HG03521 (cell line): Measurements from ENCODE around the gene DHRS1.
A peak's percentile ranks its signal among the peaks of the same experiment; 100 is the strongest.

ENCODE experiments used
- ATAC-seq: cut with Tn5 transposase; IDR thresholded peaks from one replicate; pipeline ENCODE4 v1.9.1; 2021; ENCODE audit warnings: mild to moderate bottlenecking, moderate library complexity; ENCODE audit not compliant: unreplicated experiment

The DHRS1 gene

GRCh38 chr14:24299255-24300191 lies at the start of gene DHRS1, which contains the start of gene NOP9:
Gene DHRS1 (minus strand): TSS chr14:24299780. CDS start chr14:24299106, 674 bp downstream.
Gene NOP9 (plus strand): TSS chr14:24299850. CDS start chr14:24299955, 105 bp downstream.
- ATAC-seq, result peak; percentile 77

GRCh38 chr14:24348186-24348585 lies 48.6 kb upstream of the DHRS1 start:
- no peak for ATAC-seq

DNA sequence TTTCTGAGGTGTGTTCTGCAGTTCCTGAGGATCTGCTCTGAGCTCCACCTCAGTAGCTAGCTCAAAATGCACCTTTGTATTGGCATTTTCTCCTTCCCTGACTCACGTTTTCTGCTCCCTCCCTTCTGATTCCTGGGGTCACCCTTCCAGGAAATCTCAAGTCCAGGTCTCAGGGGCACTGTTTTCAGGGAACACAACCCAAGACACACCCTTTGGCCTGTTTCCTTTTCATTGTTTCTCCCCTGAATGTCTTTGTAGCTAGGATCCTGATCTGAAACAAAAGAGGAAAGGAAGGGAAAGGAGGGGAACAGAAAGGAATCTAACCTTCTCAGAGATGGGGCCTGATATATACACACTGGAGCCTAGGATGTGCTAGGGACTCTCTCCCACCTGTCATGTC lies 47.6 kb upstream of the DHRS1 start:
- ATAC-seq, result no peak

GRCh38 chr14:24343795-24344660 lies 44.4 kb upstream of the DHRS1 start:
- ATAC-seq, result no peak

DNA sequence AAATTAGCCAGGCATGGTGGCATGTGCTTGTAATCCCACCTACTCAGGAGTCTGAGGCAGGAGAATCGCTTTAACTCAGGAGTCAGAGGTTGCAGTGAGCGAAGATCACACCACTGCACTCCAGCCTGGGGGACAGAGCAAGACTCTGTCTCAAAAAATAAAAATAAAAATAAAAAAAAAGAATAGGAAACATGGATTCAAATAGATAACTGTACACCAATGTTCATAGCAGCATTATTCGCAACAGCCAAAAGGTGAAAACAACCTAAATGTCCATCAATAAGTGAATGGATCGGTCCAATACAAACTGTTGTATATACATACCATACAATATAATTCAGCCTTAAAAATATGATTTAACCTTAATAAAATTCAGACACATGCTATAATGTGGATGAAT lies 43.3 kb upstream of the DHRS1 start:
- no peak for ATAC-seq

DNA sequence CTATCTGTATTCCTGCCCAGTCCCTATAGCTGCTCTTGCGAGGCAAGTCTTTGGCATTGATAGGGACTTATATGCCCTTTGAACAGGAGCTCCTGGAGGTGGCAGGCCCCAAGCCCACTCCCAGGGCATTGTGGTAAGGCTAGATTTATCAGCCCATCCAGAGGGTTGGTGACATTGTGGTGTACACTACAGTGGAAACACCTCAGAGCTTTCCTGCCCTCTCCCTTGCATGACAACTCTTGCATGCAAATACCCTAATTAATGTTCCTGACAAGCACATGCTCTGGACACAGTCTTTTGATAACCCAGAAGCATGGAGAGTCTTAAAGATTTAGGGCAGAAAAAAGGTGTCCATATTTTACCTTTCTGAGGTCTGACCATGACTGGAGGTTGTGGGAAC lies 41.0 kb upstream of the DHRS1 start:
- ATAC-seq, result no peak

DNA sequence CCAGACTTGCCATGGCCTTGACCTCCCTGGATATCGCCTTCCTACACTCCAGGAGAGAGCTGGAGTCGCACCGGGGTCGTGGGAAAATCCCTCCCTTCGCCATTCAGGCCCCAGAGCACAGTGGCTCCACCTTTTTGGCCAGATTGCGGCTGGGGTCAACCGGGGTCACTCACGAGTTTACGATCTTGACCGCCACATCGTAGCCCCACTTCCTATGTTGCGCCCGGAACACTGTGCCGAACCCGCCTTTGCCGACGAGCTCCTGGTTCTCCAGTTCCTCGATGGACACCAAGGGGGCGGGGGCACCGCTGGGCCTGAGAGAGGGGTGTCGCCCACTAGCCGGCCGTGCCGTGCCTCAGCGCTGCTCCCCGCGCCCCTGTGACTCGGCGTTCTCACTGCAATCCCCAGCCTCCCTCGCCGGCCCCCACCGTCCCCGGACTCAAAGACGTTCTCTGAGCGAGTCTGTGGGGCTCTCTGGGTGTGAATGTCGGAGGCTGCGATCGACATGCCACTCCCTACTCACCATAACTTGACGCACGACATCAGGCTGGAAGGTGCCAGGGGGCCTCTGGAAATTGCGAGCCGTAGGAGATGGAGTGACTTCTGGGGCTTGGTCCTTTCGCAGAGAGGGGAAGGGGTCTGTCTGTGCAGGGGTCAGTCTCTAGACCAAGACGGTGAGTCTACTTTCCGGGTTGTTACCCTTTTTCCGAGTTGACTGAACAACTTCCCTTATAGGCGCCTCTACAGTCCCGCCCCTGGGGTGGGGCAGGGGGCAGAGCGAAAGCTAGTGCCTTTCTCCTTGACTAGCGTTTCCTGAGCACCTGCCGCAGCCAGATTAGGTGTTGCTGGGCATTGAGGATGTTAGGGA lies 39.9 kb upstream of the DHRS1 start, which contains the start of gene RIPK3:
Gene RIPK3, minus strand, starts transcription at position 708 of the 868 bp plus-strand sequence. Its CDS starts 165 bp downstream, at position 543.
- ATAC-seq, result peak; percentile 75

- no peak for ATAC-seq
Measured at GRCh38 chr14:24338843-24339242, 39.3 kb upstream of the DHRS1 start.

GRCh38 chr14:24337824-24338175 lies 38.2 kb upstream of the DHRS1 start:
- ATAC-seq, result no peak

DNA sequence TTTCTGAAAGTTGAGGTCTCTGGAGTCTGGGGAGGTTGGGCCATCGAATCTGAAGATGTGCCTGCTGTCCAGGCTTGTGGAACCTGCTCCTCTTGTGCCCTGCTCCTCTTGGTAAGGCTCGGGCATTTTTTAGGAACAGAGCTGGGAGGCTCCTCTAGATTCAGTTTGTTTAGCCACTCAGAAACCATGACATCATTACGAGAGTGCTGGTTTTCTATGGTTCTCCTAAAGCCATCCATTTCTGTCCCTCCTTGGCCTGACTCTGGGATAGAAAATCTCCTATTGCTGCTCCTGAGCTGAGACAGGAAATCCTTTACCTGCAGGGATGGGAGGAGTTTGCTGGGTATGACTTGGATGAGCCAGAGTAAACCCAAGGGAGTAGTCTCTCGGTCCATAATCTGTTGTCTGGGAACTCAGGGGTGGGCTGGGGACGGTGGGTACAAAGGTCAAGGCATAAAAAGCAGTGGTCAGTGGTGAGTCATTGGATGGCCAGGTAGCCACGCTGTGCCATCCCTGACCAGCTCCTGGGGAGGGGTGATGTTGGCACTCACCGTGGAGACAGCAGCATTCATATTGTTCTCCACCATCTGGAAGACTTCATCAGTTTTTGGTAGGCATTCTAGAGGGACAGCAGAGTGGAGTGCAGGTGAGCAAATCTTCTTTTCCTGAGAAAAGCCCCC lies 37.7 kb upstream of the DHRS1 start:
- ATAC-seq, result no peak

- ATAC-seq, result no peak
Measured at GRCh38 chr14:24335461-24336171, 36.0 kb upstream of the DHRS1 start.

DNA sequence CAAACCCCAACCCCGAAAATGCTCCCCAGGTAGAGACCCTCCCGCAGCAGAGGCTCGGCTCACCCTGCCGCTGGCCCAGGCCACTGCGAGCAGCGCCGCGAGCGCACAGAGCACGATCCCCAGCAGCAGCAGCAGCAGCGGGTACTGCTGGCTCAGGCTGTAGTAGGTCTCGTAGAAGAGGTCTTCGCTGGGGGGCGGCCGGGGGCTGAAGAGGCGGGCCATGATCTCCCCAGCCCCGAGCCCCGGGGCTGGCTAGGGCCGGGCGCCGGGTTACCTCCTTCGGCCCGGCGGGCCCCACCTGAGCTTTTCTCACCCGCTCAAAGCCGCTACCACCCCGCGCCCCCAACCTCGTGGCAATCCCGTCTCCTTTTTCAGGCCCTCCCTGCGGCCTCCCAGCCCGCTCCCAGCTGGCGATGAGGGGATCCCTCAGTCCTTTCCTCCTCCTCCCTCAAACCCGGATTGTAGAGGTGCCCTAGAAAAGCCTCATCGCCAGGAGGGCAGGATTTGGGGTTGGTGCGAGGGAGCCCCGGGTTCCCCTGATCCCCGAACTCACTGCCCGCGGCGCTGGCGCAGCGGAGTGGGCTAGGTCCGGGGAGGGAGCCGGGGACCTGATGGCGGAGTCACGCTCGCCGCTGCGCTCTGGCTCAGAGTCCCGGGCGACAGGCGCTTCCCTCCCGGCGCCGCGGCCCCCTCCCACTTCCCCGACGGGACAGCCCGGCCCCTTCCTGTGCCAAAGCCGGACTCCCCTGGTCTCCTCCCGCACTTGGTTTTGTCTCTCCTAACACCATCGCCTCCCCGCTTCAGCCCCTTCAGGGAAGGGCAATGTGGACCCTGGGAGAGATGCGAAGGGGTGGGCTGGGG lies 35.1 kb upstream of the DHRS1 start, which contains the start of gene ADCY4:
Gene ADCY4, minus strand, starts transcription at position 641 of the 861 bp plus-strand sequence. Its CDS starts 419 bp downstream, at position 222.
- no peak for ATAC-seq

DNA sequence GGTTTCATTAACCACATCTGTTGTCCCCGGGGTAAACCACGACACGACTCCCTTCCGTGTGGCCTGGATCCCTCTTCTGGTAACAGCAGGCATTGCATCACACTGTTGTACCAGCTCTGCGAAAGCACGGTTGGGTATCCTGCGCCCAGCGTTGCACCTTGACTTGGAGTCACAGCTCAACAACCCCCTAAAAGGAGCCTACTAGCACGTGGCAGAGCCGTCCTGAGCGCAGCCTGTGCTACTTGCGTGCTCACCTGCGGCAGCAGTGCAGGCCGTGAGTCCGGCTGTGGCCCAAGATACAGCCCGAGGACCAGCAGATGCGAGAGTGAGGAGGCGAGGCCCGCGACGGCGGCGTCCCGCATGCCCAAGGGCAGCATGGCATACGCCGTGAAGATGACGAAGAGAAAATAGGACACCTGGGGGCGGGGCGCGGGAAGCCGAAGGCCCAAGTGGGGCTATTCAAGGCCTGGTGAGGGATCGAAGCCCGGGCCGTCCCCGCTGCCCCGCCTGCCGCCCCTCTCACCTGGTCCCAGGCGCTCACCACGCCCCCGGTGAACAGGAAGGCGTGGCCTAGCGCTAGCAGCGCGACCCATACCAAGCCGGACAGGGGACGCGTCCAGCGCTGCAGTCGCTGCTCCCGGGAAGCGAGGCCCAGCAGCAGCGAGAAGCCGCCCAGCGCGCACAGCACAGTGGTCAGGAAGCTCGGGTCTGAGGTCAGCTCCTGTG lies 32.9 kb upstream of the DHRS1 start:
- ATAC-seq, result peak; percentile 69

- ATAC-seq, result no peak
Measured at GRCh38 chr14:24331731-24332267, 32.2 kb upstream of the DHRS1 start.

DNA sequence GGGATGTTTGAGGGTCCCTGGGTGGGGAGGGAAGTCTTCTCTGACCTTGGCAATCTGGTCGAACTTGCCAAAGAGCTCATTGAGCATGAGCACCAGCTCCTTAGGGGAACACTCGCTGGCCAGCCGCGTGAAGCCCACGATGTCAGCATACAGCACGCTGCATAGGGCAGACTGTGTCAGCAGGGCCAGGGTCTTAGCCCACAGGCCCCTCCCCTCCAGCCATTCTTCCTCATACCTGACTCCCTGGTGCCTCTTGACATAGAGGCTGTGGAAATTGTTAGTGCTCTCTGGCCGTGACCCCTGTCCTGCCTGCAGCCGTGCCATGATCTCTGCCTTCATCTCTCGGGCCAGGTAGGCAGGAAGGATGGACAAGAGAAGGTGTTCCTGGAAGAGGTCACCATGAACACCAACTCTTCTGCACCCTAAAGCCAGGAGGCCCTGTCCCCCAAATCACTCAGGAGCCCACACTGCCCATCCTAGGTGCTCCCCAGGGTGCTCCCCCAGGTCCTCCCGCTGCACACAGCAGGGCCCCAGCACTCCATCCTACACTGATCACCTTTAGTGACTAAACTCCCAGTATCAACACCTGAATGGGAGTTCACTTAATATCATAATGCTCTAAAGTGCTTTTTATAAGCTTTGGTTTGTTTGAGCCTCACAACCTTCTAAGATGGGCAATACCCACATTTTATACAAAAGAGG lies 31.5 kb upstream of the DHRS1 start:
- no peak for ATAC-seq

GRCh38 chr14:24329736-24330135 lies 30.2 kb upstream of the DHRS1 start:
- ATAC-seq, result no peak
